HepG2 (cell line): ENCODE results near the gene PPP1R27. TPM values are rescaled to one million over a fixed set of nuclear protein-coding genes. Genes with fewer than 3 reads are reported as not detected.

Source experiments
- BRCA1 ChIP-seq: sonication (generic); formaldehyde crosslinking; IDR thresholded peaks from 2 replicates; pipeline ENCODE4 v1.4.0; 2020; ENCODE audit warnings: missing genetic modification reagents
- KDM5B ChIP-seq: sonication (generic); formaldehyde crosslinking; IDR thresholded peaks from 2 replicates; pipeline ENCODE4 v1.4.0; 2020; ENCODE audit warnings: missing genetic modification reagents, mild to moderate bottlenecking, borderline replicate concordance
- XRCC5 ChIP-seq: fragments of 200-400 bp; formaldehyde crosslinking; optimal IDR thresholded peaks from 2 replicates; pipeline ENCODE3; 2017; ENCODE audit warnings: mild to moderate bottlenecking, low read length
- ZBTB7B ChIP-seq: sonication (generic); formaldehyde crosslinking; IDR thresholded peaks from 2 replicates; pipeline ENCODE4 v1.4.0; 2020; ENCODE audit warnings: missing genetic modification reagents
- ZNF367 ChIP-seq: sonication (generic); formaldehyde crosslinking; IDR thresholded peaks from 2 replicates; pipeline ENCODE4 v1.4.0; 2020; ENCODE audit warnings: missing genetic modification reagents, borderline replicate concordance
- ZNF83 ChIP-seq: sonication (generic); formaldehyde crosslinking; IDR thresholded peaks from 2 replicates; pipeline ENCODE4 v1.4.0; 2020; ENCODE audit warnings: missing genetic modification reagents, mild to moderate bottlenecking, borderline replicate concordance
- polyA plus RNA-seq, 8 experiments: library from polyadenylated mRNA; depleted of rRNA in 3 of 8; stranded (reverse) in 7 of 8; unstranded in 1 of 8; fragments of >200 nt; fragmentation: Illumina TruSeq in 4 of 8; extraction: Trizol in 4 of 8; gene quantifications; 2 replicates each; pipeline versions ENCODE4 v1.2.1 to v1.2.3, GENCODE V29; 2011 to 2016; ENCODE audit warnings: low read depth in 4 of 8, missing spikeins in 1 of 8, mixed read lengths in 1 of 8; ENCODE audit not compliant: insufficient read depth in 1 of 8
- total RNA-seq, 5 experiments: library from RNA; depleted of rRNA; stranded (reverse); fragments of >200 nt; fragmentation: Illumina TruSeq; extraction: Trizol; gene quantifications; 2 replicates each; pipeline ENCODE4 v1.2.3, GENCODE V29; 2016; ENCODE audit warnings: low read depth in 1 of 5
- TF ChIP-seq, protein P1 (sequence below): IDR thresholded peaks from 2 replicates; pipeline ENCODE4 v1.6.1; 2016; ENCODE audit warnings: missing compliant biosample characterization, missing genetic modification reagents, borderline replicate concordance
- TF ChIP-seq, protein P2 (sequence below): sonication (generic); formaldehyde crosslinking; IDR thresholded peaks from 2 replicates; pipeline ENCODE4 v1.5.1; 2020; ENCODE audit warnings: mild to moderate bottlenecking, missing genetic modification reagents, moderate library complexity
- TF ChIP-seq, protein P3 (sequence below), 2 experiments: fragments of 450-650 bp in 1 of 2; sonication (generic) in 1 of 2; formaldehyde crosslinking in 1 of 2; IDR thresholded peaks; 2 replicates each; pipeline versions ENCODE4 v1.6.1 to v1.8.0; 2016 to 2022; ENCODE audit warnings: antibody characterized with exemption in 1 of 2, mild to moderate bottlenecking in 1 of 2, missing genetic modification reagents in 1 of 2

PPP1R27 gene
- total and polyA plus RNA-seq, 2 of the 13 experiments (the other 11 are each of a cell fraction or from before 2014, with no cell fraction given) = 0.17 to 1.00 TPM

- TF ChIP-seq BRCA1 (peak; percentile 86; the same call in 1 of the 2 replicates), ZNF367 (CRISPR knock-in tag) (peak; percentile 95; the same call in 1 of the 2 replicates), XRCC5 (no peak), KDM5B (CRISPR knock-in tag) (peak; percentile 98), ZBTB7B (CRISPR knock-in tag) (peak; percentile 89), ZNF83 (CRISPR knock-in tag) (no peak; the same call in 1 of the 2 replicates)
- TF ChIP-seq, protein P1, sequence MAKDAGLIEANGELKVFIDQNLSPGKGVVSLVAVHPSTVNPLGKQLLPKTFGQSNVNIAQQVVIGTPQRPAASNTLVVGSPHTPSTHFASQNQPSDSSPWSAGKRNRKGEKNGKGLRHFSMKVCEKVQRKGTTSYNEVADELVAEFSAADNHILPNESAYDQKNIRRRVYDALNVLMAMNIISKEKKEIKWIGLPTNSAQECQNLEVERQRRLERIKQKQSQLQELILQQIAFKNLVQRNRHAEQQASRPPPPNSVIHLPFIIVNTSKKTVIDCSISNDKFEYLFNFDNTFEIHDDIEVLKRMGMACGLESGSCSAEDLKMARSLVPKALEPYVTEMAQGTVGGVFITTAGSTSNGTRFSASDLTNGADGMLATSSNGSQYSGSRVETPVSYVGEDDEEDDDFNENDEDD (CRISPR knock-in tag) = peak; percentile 65
- TF ChIP-seq, protein P2, sequence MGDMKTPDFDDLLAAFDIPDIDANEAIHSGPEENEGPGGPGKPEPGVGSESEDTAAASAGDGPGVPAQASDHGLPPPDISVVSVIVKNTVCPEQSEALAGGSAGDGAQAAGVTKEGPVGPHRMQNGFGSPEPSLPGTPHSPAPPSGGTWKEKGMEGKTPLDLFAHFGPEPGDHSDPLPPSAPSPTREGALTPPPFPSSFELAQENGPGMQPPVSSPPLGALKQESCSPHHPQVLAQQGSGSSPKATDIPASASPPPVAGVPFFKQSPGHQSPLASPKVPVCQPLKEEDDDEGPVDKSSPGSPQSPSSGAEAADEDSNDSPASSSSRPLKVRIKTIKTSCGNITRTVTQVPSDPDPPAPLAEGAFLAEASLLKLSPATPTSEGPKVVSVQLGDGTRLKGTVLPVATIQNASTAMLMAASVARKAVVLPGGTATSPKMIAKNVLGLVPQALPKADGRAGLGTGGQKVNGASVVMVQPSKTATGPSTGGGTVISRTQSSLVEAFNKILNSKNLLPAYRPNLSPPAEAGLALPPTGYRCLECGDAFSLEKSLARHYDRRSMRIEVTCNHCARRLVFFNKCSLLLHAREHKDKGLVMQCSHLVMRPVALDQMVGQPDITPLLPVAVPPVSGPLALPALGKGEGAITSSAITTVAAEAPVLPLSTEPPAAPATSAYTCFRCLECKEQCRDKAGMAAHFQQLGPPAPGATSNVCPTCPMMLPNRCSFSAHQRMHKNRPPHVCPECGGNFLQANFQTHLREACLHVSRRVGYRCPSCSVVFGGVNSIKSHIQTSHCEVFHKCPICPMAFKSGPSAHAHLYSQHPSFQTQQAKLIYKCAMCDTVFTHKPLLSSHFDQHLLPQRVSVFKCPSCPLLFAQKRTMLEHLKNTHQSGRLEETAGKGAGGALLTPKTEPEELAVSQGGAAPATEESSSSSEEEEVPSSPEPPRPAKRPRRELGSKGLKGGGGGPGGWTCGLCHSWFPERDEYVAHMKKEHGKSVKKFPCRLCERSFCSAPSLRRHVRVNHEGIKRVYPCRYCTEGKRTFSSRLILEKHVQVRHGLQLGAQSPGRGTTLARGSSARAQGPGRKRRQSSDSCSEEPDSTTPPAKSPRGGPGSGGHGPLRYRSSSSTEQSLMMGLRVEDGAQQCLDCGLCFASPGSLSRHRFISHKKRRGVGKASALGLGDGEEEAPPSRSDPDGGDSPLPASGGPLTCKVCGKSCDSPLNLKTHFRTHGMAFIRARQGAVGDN (CRISPR knock-in tag) = peak; percentile 88
- TF ChIP-seq, protein P3, sequence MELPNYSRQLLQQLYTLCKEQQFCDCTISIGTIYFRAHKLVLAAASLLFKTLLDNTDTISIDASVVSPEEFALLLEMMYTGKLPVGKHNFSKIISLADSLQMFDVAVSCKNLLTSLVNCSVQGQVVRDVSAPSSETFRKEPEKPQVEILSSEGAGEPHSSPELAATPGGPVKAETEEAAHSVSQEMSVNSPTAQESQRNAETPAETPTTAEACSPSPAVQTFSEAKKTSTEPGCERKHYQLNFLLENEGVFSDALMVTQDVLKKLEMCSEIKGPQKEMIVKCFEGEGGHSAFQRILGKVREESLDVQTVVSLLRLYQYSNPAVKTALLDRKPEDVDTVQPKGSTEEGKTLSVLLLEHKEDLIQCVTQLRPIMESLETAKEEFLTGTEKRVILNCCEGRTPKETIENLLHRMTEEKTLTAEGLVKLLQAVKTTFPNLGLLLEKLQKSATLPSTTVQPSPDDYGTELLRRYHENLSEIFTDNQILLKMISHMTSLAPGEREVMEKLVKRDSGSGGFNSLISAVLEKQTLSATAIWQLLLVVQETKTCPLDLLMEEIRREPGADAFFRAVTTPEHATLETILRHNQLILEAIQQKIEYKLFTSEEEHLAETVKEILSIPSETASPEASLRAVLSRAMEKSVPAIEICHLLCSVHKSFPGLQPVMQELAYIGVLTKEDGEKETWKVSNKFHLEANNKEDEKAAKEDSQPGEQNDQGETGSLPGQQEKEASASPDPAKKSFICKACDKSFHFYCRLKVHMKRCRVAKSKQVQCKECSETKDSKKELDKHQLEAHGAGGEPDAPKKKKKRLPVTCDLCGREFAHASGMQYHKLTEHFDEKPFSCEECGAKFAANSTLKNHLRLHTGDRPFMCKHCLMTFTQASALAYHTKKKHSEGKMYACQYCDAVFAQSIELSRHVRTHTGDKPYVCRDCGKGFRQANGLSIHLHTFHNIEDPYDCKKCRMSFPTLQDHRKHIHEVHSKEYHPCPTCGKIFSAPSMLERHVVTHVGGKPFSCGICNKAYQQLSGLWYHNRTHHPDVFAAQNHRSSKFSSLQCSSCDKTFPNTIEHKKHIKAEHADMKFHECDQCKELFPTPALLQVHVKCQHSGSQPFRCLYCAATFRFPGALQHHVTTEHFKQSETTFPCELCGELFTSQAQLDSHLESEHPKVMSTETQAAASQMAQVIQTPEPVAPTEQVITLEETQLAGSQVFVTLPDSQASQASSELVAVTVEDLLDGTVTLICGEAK (IDR thresholded peaks at IDR 0.05) = peak; percentile 96
- TF ChIP-seq, protein P3 (CRISPR knock-in tag; IDR thresholded peaks at IDR 0.05) = peak; percentile 67
Measured at GRCh38 chr17:81860756-81861568, 26.1 kb upstream of the PPP1R27 start (continued).
